Vagina (tissue), 2 donors: ENCODE results near the gene HSPA12A. TPM values are rescaled to one million over a fixed set of nuclear protein-coding genes. Genes with fewer than 3 reads are reported as not detected.

Source experiments
- DNase-seq, 2 donors: peaks; one replicate each; pipeline ENCODE4 v3.0.0-alpha.2; 2017; ENCODE audit errors: extremely low spot score in 2 of 2
- H3K27ac ChIP-seq: fragments of 200-600 bp; sonication (generic); one replicate; pipeline ENCODE4 v1.5.1; 2019
- H3K27me3 ChIP-seq: fragments of 200-600 bp; sonication (generic); one replicate; pipeline ENCODE4 v1.5.1; 2019
- H3K36me3 ChIP-seq, 2 donors: fragments of 200-600 bp; sonication (generic); one replicate each; pipeline ENCODE4 v1.5.1; 2017 to 2019
- H3K4me1 ChIP-seq: fragments of 200-600 bp; sonication (generic); one replicate; pipeline ENCODE4 v1.5.1; 2019
- H3K4me3 ChIP-seq, 2 donors: fragments of 200-600 bp; sonication (generic); 1 replicate in 1 of 2; 2 replicates in 1 of 2; pipeline ENCODE4 v1.5.1; 2016 to 2019
- H3K9me3 ChIP-seq: fragments of 200-600 bp; sonication (generic); one replicate; pipeline ENCODE4 v1.5.1; 2019
- POLR2A ChIP-seq, 2 donors: fragments of 450-650 bp; IDR thresholded peaks; one replicate each; pipeline ENCODE4 v1.6.1; 2017; ENCODE audit warnings: antibody characterized with exemption in 2 of 2, mild to moderate bottlenecking in 2 of 2, moderate library complexity in 2 of 2
- POLR2AphosphoS5 ChIP-seq, 2 donors: sonication (generic); formaldehyde crosslinking; IDR thresholded peaks; one replicate each; pipeline ENCODE4 v1.9.0; 2017; ENCODE audit warnings: antibody characterized with exemption in 2 of 2, mild to moderate bottlenecking in 2 of 2, low read depth in 1 of 2; ENCODE audit not compliant: insufficient read depth in 1 of 2
- intact Hi-C: fragments of 100-400 bp; cut with DNase I; formaldehyde crosslinking; loops from one replicate; pipeline ENCODE4 v1.15.1; 2023
- total RNA-seq: library from RNA; depleted of rRNA; stranded (reverse); fragments of >200 nt; gene quantifications from one replicate; pipeline ENCODE4 v1.2.3, GENCODE V29; 2016
- TF ChIP-seq, protein P1 (sequence below), 3 experiments: fragments of 450-650 bp in 2 of 3; fragments of 200-600 bp in 1 of 3; sonication (generic) in 1 of 3; IDR thresholded peaks; one replicate each; pipeline ENCODE4 v1.5.1; 2017 to 2019; ENCODE audit warnings: antibody characterized with exemption in 3 of 3, mild to moderate bottlenecking in 2 of 3, moderate library complexity in 2 of 3

The HSPA12A gene
- total RNA-seq, 1 donor from 2014 or later: 28.7 TPM

DNA sequence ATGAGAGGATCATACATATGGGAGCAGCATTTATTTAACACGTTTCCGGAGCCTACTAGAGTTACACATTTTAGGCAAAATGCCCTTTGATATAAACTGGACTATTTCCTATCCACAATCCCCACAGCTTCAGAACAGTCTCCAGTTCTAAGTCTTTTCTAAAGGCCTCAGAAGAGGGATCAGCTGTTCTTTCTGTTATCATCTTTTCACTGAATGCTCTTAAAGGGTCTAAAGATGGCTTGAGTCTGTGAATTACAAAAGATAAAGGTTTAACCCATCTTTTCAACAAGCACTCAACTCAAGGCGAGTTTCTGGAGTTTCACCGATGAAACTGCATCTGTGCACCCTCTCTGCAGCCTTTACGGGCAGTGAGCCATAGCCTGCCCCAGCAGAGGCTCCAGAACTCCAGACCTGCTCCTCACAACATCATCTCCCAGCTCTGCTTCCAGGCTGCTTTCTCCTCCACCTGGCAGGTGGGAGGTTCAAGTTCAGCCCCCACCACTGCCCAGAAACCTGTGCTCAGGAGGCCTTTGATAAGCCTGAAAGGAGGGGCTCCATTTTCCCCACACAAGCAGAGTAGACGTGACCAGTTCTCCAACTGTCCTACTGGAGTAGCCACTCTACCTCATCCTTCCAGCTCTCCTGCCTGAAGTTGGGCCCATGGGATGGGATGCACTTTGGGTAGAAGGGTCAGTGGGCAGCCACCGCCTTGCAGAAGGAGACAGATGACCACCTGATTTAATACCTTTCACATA is 53.4 kb downstream of the HSPA12A start:
- TF ChIP-seq, protein P1, sequence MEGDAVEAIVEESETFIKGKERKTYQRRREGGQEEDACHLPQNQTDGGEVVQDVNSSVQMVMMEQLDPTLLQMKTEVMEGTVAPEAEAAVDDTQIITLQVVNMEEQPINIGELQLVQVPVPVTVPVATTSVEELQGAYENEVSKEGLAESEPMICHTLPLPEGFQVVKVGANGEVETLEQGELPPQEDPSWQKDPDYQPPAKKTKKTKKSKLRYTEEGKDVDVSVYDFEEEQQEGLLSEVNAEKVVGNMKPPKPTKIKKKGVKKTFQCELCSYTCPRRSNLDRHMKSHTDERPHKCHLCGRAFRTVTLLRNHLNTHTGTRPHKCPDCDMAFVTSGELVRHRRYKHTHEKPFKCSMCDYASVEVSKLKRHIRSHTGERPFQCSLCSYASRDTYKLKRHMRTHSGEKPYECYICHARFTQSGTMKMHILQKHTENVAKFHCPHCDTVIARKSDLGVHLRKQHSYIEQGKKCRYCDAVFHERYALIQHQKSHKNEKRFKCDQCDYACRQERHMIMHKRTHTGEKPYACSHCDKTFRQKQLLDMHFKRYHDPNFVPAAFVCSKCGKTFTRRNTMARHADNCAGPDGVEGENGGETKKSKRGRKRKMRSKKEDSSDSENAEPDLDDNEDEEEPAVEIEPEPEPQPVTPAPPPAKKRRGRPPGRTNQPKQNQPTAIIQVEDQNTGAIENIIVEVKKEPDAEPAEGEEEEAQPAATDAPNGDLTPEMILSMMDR (IDR thresholded peaks at IDR 0.05): no peak
- TF ChIP-seq POLR2A (IDR thresholded peaks at IDR 0.05) (no peak), POLR2AphosphoS5 (IDR thresholded peaks at IDR 0.05; ENCODE audit: insufficient read depth in 1 of 2, low read depth in 1 of 2) (no peak)
- H3K4me1 ChIP-seq: peaks cover 21% of the 10 kb centered on the region
- H3K36me3 ChIP-seq: no peaks in the 10 kb centered on the region
- H3K27me3 ChIP-seq: no peaks in the 10 kb centered on the region
- intact Hi-C loops: no loop called here
- no peak overlapping the region for H3K4me3 ChIP-seq
- no peak for DNase-seq
- H3K27ac ChIP-seq: peak overlapping the region; percentile 33
- H3K9me3 ChIP-seq: no peaks in the 10 kb centered on the region

DNA sequence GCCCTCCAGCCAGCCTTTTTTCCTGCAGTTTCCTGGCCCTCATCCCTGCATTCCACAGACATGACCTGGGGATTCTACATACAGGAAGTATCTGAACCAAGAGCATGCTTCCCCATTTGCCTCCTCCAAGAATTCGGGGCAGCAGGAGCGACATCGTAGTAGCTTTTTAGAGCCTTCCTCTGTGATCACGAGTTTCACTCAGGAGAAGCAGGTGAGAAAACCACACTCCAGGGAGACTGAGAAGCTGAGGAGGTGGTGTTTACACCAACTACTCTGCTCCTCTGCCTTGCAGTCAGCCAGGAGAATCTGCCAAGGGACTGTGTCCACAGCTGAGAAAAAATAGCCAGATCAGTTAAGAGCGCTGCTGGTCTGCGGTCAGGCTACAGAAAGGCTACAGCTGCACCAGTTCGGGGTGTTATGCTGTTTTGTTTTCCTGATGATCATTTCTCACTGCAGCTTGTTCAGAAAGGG is 54.1 kb downstream of the HSPA12A start:
- no peak overlapping the region for H3K4me3 ChIP-seq
- peaks cover 21% of the 10 kb centered on the region for H3K4me1 ChIP-seq
- H3K36me3 ChIP-seq: no peaks in the 10 kb centered on the region
- H3K9me3 ChIP-seq: no peaks in the 10 kb centered on the region
- DNase-seq: no peak
- no peaks in the 10 kb centered on the region for H3K27me3 ChIP-seq
- H3K27ac ChIP-seq: peak overlapping the region; percentile 33
- intact Hi-C loops: no loop called here
- TF ChIP-seq POLR2A (IDR thresholded peaks at IDR 0.05) (no peak), POLR2AphosphoS5 (IDR thresholded peaks at IDR 0.05; ENCODE audit: insufficient read depth in 1 of 2, low read depth in 1 of 2) (no peak)
- TF ChIP-seq, protein P1 (IDR thresholded peaks at IDR 0.05): no peak

DNA sequence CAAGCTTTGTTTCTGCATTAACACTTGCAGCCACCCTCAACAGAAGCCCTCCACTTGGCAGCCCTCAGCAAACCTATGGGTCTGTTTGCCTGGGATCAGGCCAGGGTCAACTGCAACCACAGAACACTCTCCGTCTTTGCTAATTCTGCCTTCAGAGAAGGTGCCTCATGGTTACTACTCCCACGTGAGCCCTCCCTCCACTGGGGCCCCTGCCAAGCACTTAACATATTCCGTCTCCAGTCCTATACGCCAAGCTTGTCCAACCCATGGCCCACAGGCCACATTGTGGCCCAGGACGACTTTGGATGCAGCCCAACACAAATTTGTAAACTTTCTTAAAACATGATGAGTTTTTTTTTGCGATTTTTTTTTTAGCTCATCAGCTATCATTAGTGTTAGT is 54.7 kb downstream of the HSPA12A start:
- intact Hi-C loops: no loop called here
- Histone ChIP-seq H3K27ac (no peak overlapping the region), H3K36me3 (no peaks in the 10 kb centered on the region), H3K4me3 (no peak overlapping the region), H3K4me1 (peaks cover 21% of the 10 kb centered on the region), H3K27me3 (no peaks in the 10 kb centered on the region), H3K9me3 (no peaks in the 10 kb centered on the region)
- no peak for DNase-seq
- TF ChIP-seq POLR2A (IDR thresholded peaks at IDR 0.05) (no peak), POLR2AphosphoS5 (IDR thresholded peaks at IDR 0.05; ENCODE audit: insufficient read depth in 1 of 2, low read depth in 1 of 2) (no peak)
- TF ChIP-seq, protein P1 (IDR thresholded peaks at IDR 0.05): no peak

DNA sequence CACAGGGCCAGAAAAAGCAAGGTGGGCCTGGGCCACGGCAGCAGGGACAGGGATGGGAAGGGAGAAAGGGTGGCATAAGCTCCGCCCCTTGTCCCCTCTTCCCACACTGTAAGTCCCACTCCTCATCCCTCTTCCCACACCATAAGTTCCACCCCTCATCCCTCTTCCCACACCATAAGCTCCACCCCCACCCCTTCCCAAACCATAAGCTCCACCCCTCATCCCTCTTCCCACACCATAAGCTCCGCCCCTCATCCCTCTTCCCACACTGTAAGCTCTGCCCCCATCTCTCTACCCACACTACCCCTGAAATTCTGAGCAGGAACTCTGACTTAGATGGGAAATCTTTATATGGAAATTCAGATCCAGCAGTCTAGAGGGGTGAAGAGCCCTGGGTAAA is 55.7 kb downstream of the HSPA12A start:
- intact Hi-C loops: no loop called here
- TF ChIP-seq POLR2A (IDR thresholded peaks at IDR 0.05) (no peak), POLR2AphosphoS5 (IDR thresholded peaks at IDR 0.05; ENCODE audit: insufficient read depth in 1 of 2, low read depth in 1 of 2) (no peak)
- TF ChIP-seq, protein P1 (IDR thresholded peaks at IDR 0.05): no peak
- H3K4me3 ChIP-seq: no peak overlapping the region
- H3K9me3 ChIP-seq: no peaks in the 10 kb centered on the region
- no peak for DNase-seq
- no peaks in the 10 kb centered on the region for H3K36me3 ChIP-seq
- H3K4me1 ChIP-seq: peaks cover 26% of the 10 kb centered on the region
- H3K27me3 ChIP-seq: no peaks in the 10 kb centered on the region
- no peak overlapping the region for H3K27ac ChIP-seq

DNA sequence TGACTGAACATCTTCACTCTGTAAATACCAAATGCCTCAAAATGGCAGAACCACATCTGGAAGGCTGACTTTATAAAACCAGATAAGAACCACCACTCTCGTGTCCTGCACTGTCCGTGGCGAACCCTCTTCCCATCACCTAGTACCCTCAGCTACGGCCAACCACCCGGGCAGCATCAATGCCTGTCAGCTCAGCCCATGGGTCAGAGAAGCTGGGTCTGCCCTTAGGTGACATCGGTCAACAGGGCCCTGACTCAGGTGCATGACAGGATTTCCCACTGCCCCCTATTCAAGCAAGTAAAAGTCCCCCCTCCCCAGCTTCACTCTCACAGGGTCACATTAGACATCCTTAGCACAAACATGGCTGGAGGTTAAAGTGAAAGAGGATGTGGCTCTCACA is 56.6 kb downstream of the HSPA12A start:
- Histone ChIP-seq H3K4me1 (peaks cover 26% of the 10 kb centered on the region), H3K27me3 (no peaks in the 10 kb centered on the region), H3K9me3 (no peaks in the 10 kb centered on the region), H3K27ac (no peak overlapping the region), H3K4me3 (no peak overlapping the region), H3K36me3 (no peaks in the 10 kb centered on the region)
- TF ChIP-seq POLR2AphosphoS5 (IDR thresholded peaks at IDR 0.05; ENCODE audit: insufficient read depth in 1 of 2, low read depth in 1 of 2) (no peak), POLR2A (IDR thresholded peaks at IDR 0.05) (no peak)
- TF ChIP-seq, protein P1 (IDR thresholded peaks at IDR 0.05): no peak
- intact Hi-C loops: no loop called here
- DNase-seq: no peak
